HepG2 (cell line): ENCODE results near the gene PSMD1. TPM values are rescaled to one million over a fixed set of nuclear protein-coding genes. Genes with fewer than 3 reads are reported as not detected.

Source experiments
- FOXK2 ChIP-seq: fragments of 450-650 bp; IDR thresholded peaks from 2 replicates; pipeline ENCODE4 v1.6.1; 2016
- HOXD1 ChIP-seq: sonication (generic); formaldehyde crosslinking; IDR thresholded peaks from 2 replicates; pipeline ENCODE4 v1.5.0; 2020; ENCODE audit warnings: missing genetic modification reagents
- LCORL ChIP-seq, 2 experiments: fragments of 450-650 bp in 1 of 2; sonication (generic) in 1 of 2; formaldehyde crosslinking in 1 of 2; IDR thresholded peaks; 2 replicates each; pipeline versions ENCODE4 v1.5.0 to v1.6.1; 2017 to 2020; ENCODE audit warnings: antibody characterized with exemption in 1 of 2, missing genetic modification reagents in 1 of 2
- NFYB ChIP-seq: sonication (generic); formaldehyde crosslinking; IDR thresholded peaks from 2 replicates; pipeline ENCODE4 v1.4.0; 2020; ENCODE audit warnings: missing genetic modification reagents
- NR0B2 ChIP-seq: sonication (generic); formaldehyde crosslinking; IDR thresholded peaks from 2 replicates; pipeline ENCODE4 v1.4.0; 2020; ENCODE audit warnings: mild to moderate bottlenecking, missing genetic modification reagents
- PITX1 ChIP-seq: sonication (generic); formaldehyde crosslinking; IDR thresholded peaks from 2 replicates; pipeline ENCODE4 v1.5.1; 2020; ENCODE audit warnings: mild to moderate bottlenecking, missing genetic modification reagents
- RARG ChIP-seq: sonication (generic); formaldehyde crosslinking; IDR thresholded peaks from 2 replicates; pipeline ENCODE4 v1.4.0; 2020; ENCODE audit warnings: low read depth, mild to moderate bottlenecking, missing genetic modification reagents
- RBAK ChIP-seq: sonication (generic); formaldehyde crosslinking; IDR thresholded peaks from 2 replicates; pipeline ENCODE4 v1.5.1; 2020; ENCODE audit warnings: mild to moderate bottlenecking, missing genetic modification reagents
- SMAD1 ChIP-seq: sonication (generic); formaldehyde crosslinking; IDR thresholded peaks from 2 replicates; pipeline ENCODE4 v1.4.0; 2020; ENCODE audit warnings: missing genetic modification reagents, low read depth, mild to moderate bottlenecking, borderline replicate concordance
- SUZ12 ChIP-seq: fragments of 150-350 bp; IDR thresholded peaks from 2 replicates; pipeline ENCODE4 v1.6.1; 2014; ENCODE audit warnings: low read depth, low read length
- ZFP91 ChIP-seq: sonication (generic); formaldehyde crosslinking; IDR thresholded peaks from 2 replicates; pipeline ENCODE4 v1.9.0; 2022; ENCODE audit warnings: missing genetic modification reagents, mild to moderate bottlenecking, borderline replicate concordance
- ZKSCAN5 ChIP-seq: sonication (generic); formaldehyde crosslinking; IDR thresholded peaks from 2 replicates; pipeline ENCODE4 v1.5.1; 2020; ENCODE audit warnings: mild to moderate bottlenecking, missing genetic modification reagents
- ZNF18 ChIP-seq: sonication (generic); formaldehyde crosslinking; IDR thresholded peaks from 2 replicates; pipeline ENCODE4 v1.8.0; 2022; ENCODE audit warnings: mild to moderate bottlenecking, missing genetic modification reagents; ENCODE audit not compliant: insufficient replicate concordance
- ZNF280D ChIP-seq: sonication (generic); formaldehyde crosslinking; IDR thresholded peaks from 2 replicates; pipeline ENCODE4 v1.5.1; 2020; ENCODE audit warnings: mild to moderate bottlenecking, missing genetic modification reagents
- ZNF430 ChIP-seq: sonication (generic); formaldehyde crosslinking; IDR thresholded peaks from 2 replicates; pipeline ENCODE4 v1.9.0; 2021; ENCODE audit warnings: mild to moderate bottlenecking, missing genetic modification reagents
- ZNF510 ChIP-seq: sonication (generic); formaldehyde crosslinking; IDR thresholded peaks from 2 replicates; pipeline ENCODE4 v1.4.0; 2020; ENCODE audit warnings: low read depth, mild to moderate bottlenecking, missing genetic modification reagents
- ZNF543 ChIP-seq: sonication (generic); formaldehyde crosslinking; IDR thresholded peaks from 2 replicates; pipeline ENCODE4 v1.4.0; 2020; ENCODE audit warnings: mild to moderate bottlenecking, missing genetic modification reagents
- ZNF546 ChIP-seq: sonication (generic); formaldehyde crosslinking; conservative IDR thresholded peaks from 2 replicates; pipeline ENCODE4 v1.8.1; 2023; ENCODE audit warnings: mild to moderate bottlenecking, missing genetic modification reagents
- ZNF737 ChIP-seq: sonication (generic); formaldehyde crosslinking; IDR thresholded peaks from 2 replicates; pipeline ENCODE4 v1.5.0; 2020; ENCODE audit warnings: missing genetic modification reagents, mild to moderate bottlenecking, borderline replicate concordance
- ZNF766 ChIP-seq: sonication (generic); formaldehyde crosslinking; IDR thresholded peaks from 2 replicates; pipeline ENCODE4 v1.5.0; 2020; ENCODE audit warnings: missing genetic modification reagents, borderline replicate concordance
- polyA plus RNA-seq, 8 experiments: library from polyadenylated mRNA; depleted of rRNA in 3 of 8; stranded (reverse) in 7 of 8; unstranded in 1 of 8; fragments of >200 nt; fragmentation: Illumina TruSeq in 4 of 8; extraction: Trizol in 4 of 8; gene quantifications; 2 replicates each; pipeline versions ENCODE4 v1.2.1 to v1.2.3, GENCODE V29; 2011 to 2016; ENCODE audit warnings: low read depth in 4 of 8, missing spikeins in 1 of 8, mixed read lengths in 1 of 8; ENCODE audit not compliant: insufficient read depth in 1 of 8
- total RNA-seq, 5 experiments: library from RNA; depleted of rRNA; stranded (reverse); fragments of >200 nt; fragmentation: Illumina TruSeq; extraction: Trizol; gene quantifications; 2 replicates each; pipeline ENCODE4 v1.2.3, GENCODE V29; 2016; ENCODE audit warnings: low read depth in 1 of 5
- TF ChIP-seq, protein P1 (sequence below): IDR thresholded peaks from 2 replicates; pipeline ENCODE4 v1.6.1; 2016; ENCODE audit warnings: missing biosample characterization, missing genetic modification reagents, low read depth

Gene PSMD1
- total and polyA plus RNA-seq, 2 of the 13 experiments (the other 11 are each of a cell fraction or from before 2014, with no cell fraction given), result 136 to 191 TPM

GRCh38 chr2:231197706-231198290 is 141.1 kb downstream of the PSMD1 start (continued):
- TF ChIP-seq ZNF280D (peak; percentile 68; the same call in 1 of the 2 replicates), ZNF546 (CRISPR knock-in tag) (no peak), RARG (no peak), RBAK (CRISPR knock-in tag) (peak; percentile 22; the same call in 1 of the 2 replicates), NFYB (CRISPR knock-in tag) (no peak), ZNF766 (CRISPR knock-in tag) (no peak), ZFP91 (CRISPR knock-in tag) (no peak), SUZ12 (no peak), ZNF510 (no peak), ZNF430 (peak; percentile 11; the same call in 1 of the 2 replicates), HOXD1 (no peak), PITX1 (CRISPR knock-in tag) (0 out of 2 replicates have a peak, but pooled peaks have one; percentile 57), ZNF543 (CRISPR knock-in tag) (no peak), ZNF737 (0 out of 2 replicates have a peak, but pooled peaks have one; percentile 21), FOXK2 (no peak), ZKSCAN5 (CRISPR knock-in tag) (0 out of 2 replicates have a peak, but pooled peaks have one; percentile 25), NR0B2 (no peak), SMAD1 (0 out of 2 replicates have a peak, but pooled peaks have one; percentile 21), ZNF18 (CRISPR knock-in tag) (no peak), LCORL (IDR thresholded peaks at IDR 0.05) (no peak), LCORL (CRISPR knock-in tag; IDR thresholded peaks at IDR 0.05) (0 out of 2 replicates have a peak, but pooled peaks have one; percentile 14)
- TF ChIP-seq, protein P1, sequence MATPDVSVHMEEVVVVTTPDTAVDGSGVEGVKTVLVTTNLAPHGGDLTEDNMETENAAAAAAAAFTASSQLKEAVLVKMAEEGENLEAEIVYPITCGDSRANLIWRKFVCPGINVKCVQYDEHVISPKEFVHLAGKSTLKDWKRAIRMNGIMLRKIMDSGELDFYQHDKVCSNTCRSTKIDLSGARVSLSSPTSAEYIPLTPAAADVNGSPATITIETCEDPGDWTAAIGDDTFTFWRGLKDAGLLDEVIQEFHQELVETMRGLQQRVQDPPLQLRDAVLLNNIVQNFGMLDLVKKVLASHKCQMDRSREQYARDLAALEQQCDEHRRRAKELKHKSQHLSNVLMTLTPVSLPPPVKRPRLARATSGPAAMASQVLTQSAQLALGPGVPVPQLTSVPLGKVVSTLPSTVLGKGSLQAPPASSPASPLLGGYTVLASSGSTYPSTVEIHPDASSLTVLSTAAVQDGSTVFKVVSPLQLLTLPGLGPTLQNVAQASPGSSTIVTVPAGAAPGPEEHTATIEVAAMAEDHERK (CRISPR knock-in tag), result no peak
